ENCODE measurements around the gene SMYD3.

SMYD3 gene

GRCh38 chr1:246398126-246398813 is 108.8 kb downstream of the SMYD3 start:
- no peak overlapping the region for H3K4me3 ChIP-seq (ENCODE audit: low read depth, low read length)
- POLR2A ChIA-PET = no interaction called here
- no peaks in the 10 kb centered on the region for H3K4me1 ChIP-seq (ENCODE audit: control insufficient read depth, insufficient read depth, low read length)
- H3K36me3 ChIP-seq (ENCODE audit: control insufficient read depth in 2 of 2, insufficient read depth in 1 of 2, low read length in 2 of 2) = no peaks in the 10 kb centered on the region
- no peaks in the 10 kb centered on the region for H3K9me3 ChIP-seq (ENCODE audit: control insufficient read depth, insufficient read depth, low read depth, low read length)
- TF ChIP-seq SCRT1 (tag by site-specific recombination; IDR thresholded peaks at IDR 0.05; ENCODE audit: borderline replicate concordance) (no peak), ZNF10 (tag by site-specific recombination; IDR thresholded peaks at IDR 0.05) (no peak), TSHZ1 (tag by site-specific recombination; IDR thresholded peaks at IDR 0.05; ENCODE audit: borderline replicate concordance) (no peak), ZIC2 (tag by site-specific recombination; IDR thresholded peaks at IDR 0.05) (no peak), ZNF426 (tag by site-specific recombination; IDR thresholded peaks at IDR 0.05) (no peak), ZBTB10 (tag by site-specific recombination; IDR thresholded peaks at IDR 0.05) (no peak), ZNF747 (tag by site-specific recombination; IDR thresholded peaks at IDR 0.05) (no peak), PRDM1 (tag by site-specific recombination; IDR thresholded peaks at IDR 0.05) (no peak), ZNF521 (tag by site-specific recombination; IDR thresholded peaks at IDR 0.05) (no peak), INSM2 (tag by site-specific recombination; IDR thresholded peaks at IDR 0.05) (no peak), ZNF792 (tag by site-specific recombination; IDR thresholded peaks at IDR 0.05) (no peak), ZBTB21 (tag by site-specific recombination; IDR thresholded peaks at IDR 0.05) (no peak), GLIS1 (tag by site-specific recombination; IDR thresholded peaks at IDR 0.05) (no peak), ZNF266 (tag by site-specific recombination; IDR thresholded peaks at IDR 0.05; ENCODE audit: low read depth) (no peak), MEIS1 (CRISPR knock-in tag; IDR thresholded peaks at IDR 0.05; ENCODE audit: borderline replicate concordance) (no peak), ZNF2 (tag by site-specific recombination; IDR thresholded peaks at IDR 0.05) (no peak), ZNF138 (tag by site-specific recombination; IDR thresholded peaks at IDR 0.05; ENCODE audit: borderline replicate concordance) (no peak)
- TF ChIP-seq, protein P1, sequence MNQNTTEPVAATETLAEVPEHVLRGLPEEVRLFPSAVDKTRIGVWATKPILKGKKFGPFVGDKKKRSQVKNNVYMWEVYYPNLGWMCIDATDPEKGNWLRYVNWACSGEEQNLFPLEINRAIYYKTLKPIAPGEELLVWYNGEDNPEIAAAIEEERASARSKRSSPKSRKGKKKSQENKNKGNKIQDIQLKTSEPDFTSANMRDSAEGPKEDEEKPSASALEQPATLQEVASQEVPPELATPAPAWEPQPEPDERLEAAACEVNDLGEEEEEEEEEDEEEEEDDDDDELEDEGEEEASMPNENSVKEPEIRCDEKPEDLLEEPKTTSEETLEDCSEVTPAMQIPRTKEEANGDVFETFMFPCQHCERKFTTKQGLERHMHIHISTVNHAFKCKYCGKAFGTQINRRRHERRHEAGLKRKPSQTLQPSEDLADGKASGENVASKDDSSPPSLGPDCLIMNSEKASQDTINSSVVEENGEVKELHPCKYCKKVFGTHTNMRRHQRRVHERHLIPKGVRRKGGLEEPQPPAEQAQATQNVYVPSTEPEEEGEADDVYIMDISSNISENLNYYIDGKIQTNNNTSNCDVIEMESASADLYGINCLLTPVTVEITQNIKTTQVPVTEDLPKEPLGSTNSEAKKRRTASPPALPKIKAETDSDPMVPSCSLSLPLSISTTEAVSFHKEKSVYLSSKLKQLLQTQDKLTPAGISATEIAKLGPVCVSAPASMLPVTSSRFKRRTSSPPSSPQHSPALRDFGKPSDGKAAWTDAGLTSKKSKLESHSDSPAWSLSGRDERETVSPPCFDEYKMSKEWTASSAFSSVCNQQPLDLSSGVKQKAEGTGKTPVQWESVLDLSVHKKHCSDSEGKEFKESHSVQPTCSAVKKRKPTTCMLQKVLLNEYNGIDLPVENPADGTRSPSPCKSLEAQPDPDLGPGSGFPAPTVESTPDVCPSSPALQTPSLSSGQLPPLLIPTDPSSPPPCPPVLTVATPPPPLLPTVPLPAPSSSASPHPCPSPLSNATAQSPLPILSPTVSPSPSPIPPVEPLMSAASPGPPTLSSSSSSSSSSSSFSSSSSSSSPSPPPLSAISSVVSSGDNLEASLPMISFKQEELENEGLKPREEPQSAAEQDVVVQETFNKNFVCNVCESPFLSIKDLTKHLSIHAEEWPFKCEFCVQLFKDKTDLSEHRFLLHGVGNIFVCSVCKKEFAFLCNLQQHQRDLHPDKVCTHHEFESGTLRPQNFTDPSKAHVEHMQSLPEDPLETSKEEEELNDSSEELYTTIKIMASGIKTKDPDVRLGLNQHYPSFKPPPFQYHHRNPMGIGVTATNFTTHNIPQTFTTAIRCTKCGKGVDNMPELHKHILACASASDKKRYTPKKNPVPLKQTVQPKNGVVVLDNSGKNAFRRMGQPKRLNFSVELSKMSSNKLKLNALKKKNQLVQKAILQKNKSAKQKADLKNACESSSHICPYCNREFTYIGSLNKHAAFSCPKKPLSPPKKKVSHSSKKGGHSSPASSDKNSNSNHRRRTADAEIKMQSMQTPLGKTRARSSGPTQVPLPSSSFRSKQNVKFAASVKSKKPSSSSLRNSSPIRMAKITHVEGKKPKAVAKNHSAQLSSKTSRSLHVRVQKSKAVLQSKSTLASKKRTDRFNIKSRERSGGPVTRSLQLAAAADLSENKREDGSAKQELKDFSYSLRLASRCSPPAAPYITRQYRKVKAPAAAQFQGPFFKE (tag by site-specific recombination; IDR thresholded peaks at IDR 0.05; ENCODE audit: borderline replicate concordance) = no peak
- TF ChIP-seq, protein P2, sequence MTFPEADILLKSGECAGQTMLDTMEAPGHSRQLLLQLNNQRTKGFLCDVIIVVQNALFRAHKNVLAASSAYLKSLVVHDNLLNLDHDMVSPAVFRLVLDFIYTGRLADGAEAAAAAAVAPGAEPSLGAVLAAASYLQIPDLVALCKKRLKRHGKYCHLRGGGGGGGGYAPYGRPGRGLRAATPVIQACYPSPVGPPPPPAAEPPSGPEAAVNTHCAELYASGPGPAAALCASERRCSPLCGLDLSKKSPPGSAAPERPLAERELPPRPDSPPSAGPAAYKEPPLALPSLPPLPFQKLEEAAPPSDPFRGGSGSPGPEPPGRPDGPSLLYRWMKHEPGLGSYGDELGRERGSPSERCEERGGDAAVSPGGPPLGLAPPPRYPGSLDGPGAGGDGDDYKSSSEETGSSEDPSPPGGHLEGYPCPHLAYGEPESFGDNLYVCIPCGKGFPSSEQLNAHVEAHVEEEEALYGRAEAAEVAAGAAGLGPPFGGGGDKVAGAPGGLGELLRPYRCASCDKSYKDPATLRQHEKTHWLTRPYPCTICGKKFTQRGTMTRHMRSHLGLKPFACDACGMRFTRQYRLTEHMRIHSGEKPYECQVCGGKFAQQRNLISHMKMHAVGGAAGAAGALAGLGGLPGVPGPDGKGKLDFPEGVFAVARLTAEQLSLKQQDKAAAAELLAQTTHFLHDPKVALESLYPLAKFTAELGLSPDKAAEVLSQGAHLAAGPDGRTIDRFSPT (tag by site-specific recombination; IDR thresholded peaks at IDR 0.05) = no peak
- CTCF ChIA-PET = interaction anchor here (0.7 kb wide), 1 partner anchor 42 kb away, joined by 3 read pairs; no protein-coding TSS in a partner anchor
- no peak overlapping the region for H3K27ac ChIP-seq (ENCODE audit: extremely low read depth, low read depth, low read length)
